HCT116 (cell line): ENCODE data around the gene DACH2.

ENCODE experiments used
- ATF3 ChIP-seq: IDR thresholded peaks from 2 replicates; pipeline ENCODE4 v1.6.1; 2012
- CTCF ChIP-seq, 3 experiments: fragments of 200-600 bp in 1 of 3; sonication (generic) in 1 of 3; IDR thresholded peaks in 2 of 3; conservative IDR thresholded peaks in 1 of 3; 2 replicates each; pipeline ENCODE4 v1.5.1; 2012 to 2017; ENCODE audit warnings: low read depth in 2 of 3, low read length in 2 of 3, antibody characterized with exemption in 1 of 3, borderline replicate concordance in 1 of 3, control low read depth in 1 of 3, mild to moderate bottlenecking in 1 of 3, mixed read lengths in 1 of 3, mixed run types in 1 of 3, moderate library complexity in 1 of 3; ENCODE audit not compliant: insufficient read depth in 1 of 3
- EZH2 ChIP-seq: fragments of 200-600 bp; sonication (generic); IDR thresholded peaks from 2 replicates; pipeline ENCODE4 v1.6.1; 2017; ENCODE audit warnings: antibody characterized with exemption, mixed run types
- EZH2phosphoT487 ChIP-seq: fragments of 200-600 bp; IDR thresholded peaks from 2 replicates; pipeline ENCODE4 v1.6.1; 2018; ENCODE audit warnings: antibody characterized with exemption, borderline replicate concordance
- POLR2A ChIP-seq: IDR thresholded peaks from 2 replicates; pipeline ENCODE4 v1.7.0; 2011; ENCODE audit warnings: borderline replicate concordance; ENCODE audit not compliant: insufficient read depth, insufficient read length; ENCODE audit errors: extremely low read depth
- REST ChIP-seq: IDR thresholded peaks from 2 replicates; pipeline ENCODE4 v1.6.1; 2012; ENCODE audit warnings: low read depth
- SIN3A ChIP-seq: IDR thresholded peaks from 2 replicates; pipeline ENCODE4 v1.6.1; 2012; ENCODE audit warnings: low read depth
- YY1 ChIP-seq: IDR thresholded peaks from 2 replicates; pipeline ENCODE4 v1.6.1; 2011; ENCODE audit warnings: low read length, low read depth, moderate library complexity, mild to moderate bottlenecking; ENCODE audit not compliant: insufficient replicate concordance; ENCODE audit errors: extremely low read depth
- ZBTB33 ChIP-seq: IDR thresholded peaks from 2 replicates; pipeline ENCODE4 v1.6.1; 2011; ENCODE audit warnings: mild to moderate bottlenecking, low read length, moderate library complexity; ENCODE audit not compliant: insufficient replicate concordance; ENCODE audit errors: extremely low read depth

GRCh38 chrX:86171366-86171765 lies 23.1 kb downstream of the DACH2 start:
- TF ChIP-seq EZH2, result no peak
- no peak for TF ChIP-seq ZBTB33
- no peak for TF ChIP-seq EZH2phosphoT487
- no peak for TF ChIP-seq ATF3
- no peak for TF ChIP-seq YY1
- TF ChIP-seq CTCF (IDR thresholded peaks at IDR 0.05 in 2 of 3, conservative IDR thresholded peaks at IDR 0.05 in 1 of 3; ENCODE audit: borderline replicate concordance in 1 of 3, insufficient read depth in 1 of 3, low read depth in 2 of 3, low read length in 2 of 3), result peak in 2 of 3 experiments; percentile 31 to 39; a peak in 3 of 6 replicates
- TF ChIP-seq SIN3A, result no peak
- no peak for TF ChIP-seq REST
- no peak for TF ChIP-seq POLR2A
